Keratinocyte (primary cell): Measurements from ENCODE around the gene CHRM1. TPM values are rescaled to one million over a fixed set of nuclear protein-coding genes. Genes with fewer than 3 reads are reported as not detected.

Experiments
- DNase-seq: peaks from one replicate; pipeline ENCODE4 v3.0.0-alpha.2; 2011; ENCODE audit warnings: low read depth, missing footprints, low spot score
- FAIRE-seq: peaks from 2 replicates; lab custom pipeline; 2011; peaks lifted over from hg19 to GRCh38; lab: Jason Lieb, UNC
- H2AFZ ChIP-seq: 2 replicates; pipeline ENCODE4 v1.6.0; 2012; ENCODE audit warnings: low read length, control low read depth, inconsistent platforms; ENCODE audit not compliant: control insufficient read depth
- H3K27ac ChIP-seq: 2 replicates; pipeline ENCODE4 v1.5.1; 2011; ENCODE audit warnings: low read length; ENCODE audit not compliant: control insufficient read depth, insufficient read depth
- H3K27me3 ChIP-seq: 3 replicates; pipeline ENCODE4 v1.6.0; 2011; ENCODE audit warnings: low read length; ENCODE audit not compliant: control insufficient read depth, insufficient read depth; ENCODE audit errors: extremely low read depth
- H3K36me3 ChIP-seq, 2 experiments: 2 replicates in 1 of 2; 3 replicates in 1 of 2; pipeline ENCODE4 v1.5.1; 2011; ENCODE audit warnings: low read length in 2 of 2, mild to moderate bottlenecking in 1 of 2; ENCODE audit not compliant: control insufficient read depth in 2 of 2, insufficient read depth in 2 of 2; ENCODE audit errors: extremely low read depth in 1 of 2
- H3K4me1 ChIP-seq: 3 replicates; pipeline ENCODE4 v1.5.1; 2011; ENCODE audit warnings: low read length; ENCODE audit not compliant: control insufficient read depth, insufficient read depth; ENCODE audit errors: extremely low read depth
- H3K4me2 ChIP-seq: 3 replicates; pipeline ENCODE4 v1.6.0; 2011; ENCODE audit warnings: low read depth, low read length; ENCODE audit not compliant: control insufficient read depth, insufficient read depth; ENCODE audit errors: extremely low read depth
- H3K4me3 ChIP-seq, 3 experiments: fragments of 200-600 bp in 1 of 3; sonication (generic) in 1 of 3; 2 replicates in 2 of 3; 3 replicates in 1 of 3; pipeline ENCODE4 v1.5.1; 2011 to 2016; ENCODE audit warnings: low read length in 3 of 3, mild to moderate bottlenecking in 3 of 3, control low read depth in 2 of 3, inconsistent platforms in 1 of 3, low read depth in 1 of 3, mixed read lengths in 1 of 3, mixed run types in 1 of 3, moderate library complexity in 1 of 3; ENCODE audit not compliant: control insufficient read depth in 2 of 3, insufficient read depth in 2 of 3; ENCODE audit errors: extremely low read depth in 1 of 3
- H3K79me2 ChIP-seq: 2 replicates; pipeline ENCODE4 v1.6.0; 2012; ENCODE audit warnings: low read length; ENCODE audit not compliant: control insufficient read depth, insufficient read depth
- H3K9ac ChIP-seq: 3 replicates; pipeline ENCODE4 v1.6.0; 2011; ENCODE audit warnings: low read length; ENCODE audit not compliant: control insufficient read depth, insufficient read depth; ENCODE audit errors: extremely low read depth
- H3K9me1 ChIP-seq: 3 replicates; pipeline ENCODE4 v1.6.0; 2011; ENCODE audit warnings: low read length; ENCODE audit not compliant: control insufficient read depth, insufficient read depth; ENCODE audit errors: extremely low read depth
- H3K9me3 ChIP-seq: 2 replicates; pipeline ENCODE4 v1.5.1; 2012; ENCODE audit warnings: low read depth, low read length; ENCODE audit not compliant: control insufficient read depth
- H4K20me1 ChIP-seq: 3 replicates; pipeline ENCODE4 v1.6.0; 2011; ENCODE audit warnings: low read length; ENCODE audit not compliant: control insufficient read depth, insufficient read depth; ENCODE audit errors: extremely low read depth
- EZH2 ChIP-seq: IDR thresholded peaks from one replicate; pipeline ENCODE4 v1.6.1; 2012; ENCODE audit warnings: inconsistent platforms, mild to moderate bottlenecking, low read length, moderate library complexity
- dilution Hi-C: fragments of 300-500 bp; cut with MboI; formaldehyde crosslinking; loops from one replicate; pipeline ENCODE4 v1.7.0; 2020; ENCODE audit warnings: low sequenced_read_pairs; ENCODE audit not compliant: extremely low pct_ligation_motif_present
- polyA plus RNA-seq, 5 experiments: library from polyadenylated mRNA; depleted of rRNA in 3 of 5; stranded (reverse) in 3 of 5; stranded (forward) in 1 of 5; unstranded in 1 of 5; fragments of >200 nt; gene quantifications; 1 replicate in 1 of 5; 2 replicates in 3 of 5; 3 replicates in 1 of 5; pipeline versions ENCODE4 v1.2.1 to v1.2.3, GENCODE V29; 2011 to 2012; ENCODE audit warnings: missing spikeins in 2 of 5, low read depth in 1 of 5, low replicate concordance in 1 of 5
- TF ChIP-seq, protein P1 (sequence below), 3 experiments: IDR thresholded peaks in 1 of 3; conservative IDR thresholded peaks in 1 of 3; optimal IDR thresholded peaks in 1 of 3; 2 replicates in 2 of 3; 3 replicates in 1 of 3; pipeline versions ENCODE3 to v1.5.1; 2011; ENCODE audit warnings: low read length in 3 of 3, mild to moderate bottlenecking in 3 of 3, moderate library complexity in 2 of 3, control low read depth in 1 of 3, inconsistent platforms in 1 of 3; ENCODE audit not compliant: insufficient read depth in 2 of 3; ENCODE audit errors: extremely low read depth in 1 of 3

The CHRM1 gene
- polyA plus RNA-seq, 1 donor (not counting 4 experiments of a cell fraction or from before 2014, with no cell fraction given), result not detected

DNA sequence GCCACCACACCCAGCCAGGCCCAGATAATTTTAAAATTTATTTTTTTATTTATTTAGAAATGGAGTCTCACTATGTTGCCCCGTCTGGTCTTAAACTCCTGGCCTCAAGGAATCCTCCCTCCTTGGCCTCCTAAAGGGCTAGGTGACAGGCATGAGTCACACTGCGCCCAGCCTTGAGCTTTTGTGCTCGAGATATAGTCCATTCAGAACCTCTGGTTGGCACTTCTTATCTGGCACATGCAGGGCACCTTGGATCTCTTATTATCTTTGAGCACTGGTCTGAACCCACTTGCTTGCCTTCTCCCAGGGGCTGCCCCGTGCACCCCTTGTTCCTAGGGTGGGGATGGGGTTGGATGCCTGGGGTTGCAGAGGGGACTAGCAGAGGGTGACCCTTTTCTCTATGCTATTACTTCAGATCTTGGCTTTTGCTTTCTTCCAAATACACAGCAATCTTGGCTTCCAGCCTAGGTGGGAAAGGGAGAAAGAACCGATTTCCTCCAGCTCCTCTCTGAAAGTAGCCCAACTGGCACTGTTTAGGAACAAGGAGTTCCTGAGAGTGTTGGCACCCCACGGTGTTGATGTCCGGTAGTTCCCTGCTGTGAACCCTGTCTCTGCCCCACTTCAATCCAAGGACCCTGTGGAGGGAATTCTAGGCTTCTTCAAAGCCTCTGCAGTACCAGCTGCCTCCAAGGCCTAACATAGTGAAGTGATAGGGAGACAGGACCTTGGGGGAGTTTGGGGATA is 41.8 kb downstream of the CHRM1 start:
- Histone ChIP-seq H3K9me1 (no peaks in the 10 kb centered on the region), H4K20me1 (peaks cover 10% of the 10 kb centered on the region), H3K4me2 (peak overlapping the region; percentile 99), H3K9ac (peak overlapping the region; percentile 98), H2AFZ (no peak overlapping the region), H3K27me3 (no peaks in the 10 kb centered on the region), H3K79me2 (peaks cover 32% of the 10 kb centered on the region), H3K4me3 (peak overlapping the region in 2 of 3 experiments; percentile 92 to 95), H3K4me1 (peaks cover 36% of the 10 kb centered on the region), H3K9me3 (no peaks in the 10 kb centered on the region), H3K36me3 (peaks cover 13 to 22% of the 10 kb centered on the region in 2 experiments), H3K27ac (peak overlapping the region; percentile 99)
- no peak for DNase-seq
- no peak for FAIRE-seq
- dilution Hi-C loops, result no loop called here
- TF ChIP-seq, protein P1, sequence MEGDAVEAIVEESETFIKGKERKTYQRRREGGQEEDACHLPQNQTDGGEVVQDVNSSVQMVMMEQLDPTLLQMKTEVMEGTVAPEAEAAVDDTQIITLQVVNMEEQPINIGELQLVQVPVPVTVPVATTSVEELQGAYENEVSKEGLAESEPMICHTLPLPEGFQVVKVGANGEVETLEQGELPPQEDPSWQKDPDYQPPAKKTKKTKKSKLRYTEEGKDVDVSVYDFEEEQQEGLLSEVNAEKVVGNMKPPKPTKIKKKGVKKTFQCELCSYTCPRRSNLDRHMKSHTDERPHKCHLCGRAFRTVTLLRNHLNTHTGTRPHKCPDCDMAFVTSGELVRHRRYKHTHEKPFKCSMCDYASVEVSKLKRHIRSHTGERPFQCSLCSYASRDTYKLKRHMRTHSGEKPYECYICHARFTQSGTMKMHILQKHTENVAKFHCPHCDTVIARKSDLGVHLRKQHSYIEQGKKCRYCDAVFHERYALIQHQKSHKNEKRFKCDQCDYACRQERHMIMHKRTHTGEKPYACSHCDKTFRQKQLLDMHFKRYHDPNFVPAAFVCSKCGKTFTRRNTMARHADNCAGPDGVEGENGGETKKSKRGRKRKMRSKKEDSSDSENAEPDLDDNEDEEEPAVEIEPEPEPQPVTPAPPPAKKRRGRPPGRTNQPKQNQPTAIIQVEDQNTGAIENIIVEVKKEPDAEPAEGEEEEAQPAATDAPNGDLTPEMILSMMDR (optimal IDR thresholded peaks at IDR 0.05 in 1 of 3, IDR thresholded peaks at IDR 0.05 in 1 of 3, conservative IDR thresholded peaks at IDR 0.05 in 1 of 3; ENCODE audit: extremely low read depth in 1 of 3, insufficient read depth in 2 of 3, low read length in 3 of 3), result no peak
- no peak for TF ChIP-seq EZH2

- H3K79me2 ChIP-seq, result peaks cover 5% of the 10 kb centered on the region
- H3K27me3 ChIP-seq, result no peaks in the 10 kb centered on the region
- H3K9ac ChIP-seq, result no peak overlapping the region
- dilution Hi-C loops, result no loop called here
- no peaks in the 10 kb centered on the region for H3K9me1 ChIP-seq
- no peaks in the 10 kb centered on the region for H3K9me3 ChIP-seq
- no peak overlapping the region for H3K27ac ChIP-seq
- no peak overlapping the region for H2AFZ ChIP-seq
- DNase-seq, result no peak
- H4K20me1 ChIP-seq, result no peaks in the 10 kb centered on the region
- FAIRE-seq, result no peak
- H3K4me1 ChIP-seq, result peaks cover 23% of the 10 kb centered on the region
- TF ChIP-seq, protein P1 (optimal IDR thresholded peaks at IDR 0.05 in 1 of 3, IDR thresholded peaks at IDR 0.05 in 1 of 3, conservative IDR thresholded peaks at IDR 0.05 in 1 of 3; ENCODE audit: extremely low read depth in 1 of 3, insufficient read depth in 2 of 3, low read length in 3 of 3), result no peak
- TF ChIP-seq EZH2, result no peak
- H3K4me2 ChIP-seq, result no peak overlapping the region
- no peak overlapping the region for H3K4me3 ChIP-seq
- H3K36me3 ChIP-seq, result peaks cover 0 to 4% of the 10 kb centered on the region in 2 experiments
These were observed 44.5 kb downstream of the CHRM1 start for GRCh38 chr11:62876712-62877111.
